Hippocampal formation (tissue), 2 donors: Measurements from ENCODE around the gene TROAP.
"Not testable (repeated sequence)": the region's sequence is repeated elsewhere in the genome, so short reads cannot be mapped to it uniquely, and the experiment has no call there.

Source experiments
- DNase-seq, 2 donors: peaks; one replicate each; lab custom pipeline; 2025; lab: John Stamatoyannopoulos, UW

TROAP gene

GRCh38 chr12:49367381-49368239, 44.6 kb downstream of the TROAP start, which contains the start of gene SPATS2:
SPATS2 (plus strand) TSS chr12:49367462; CDS start chr12:49461013, 93,551 bp downstream.
- DNase-seq: no peak

GRCh38 chr12:49368240-49368600, 45.2 kb downstream of the TROAP start:
- no peak for DNase-seq

GRCh38 chr12:49369411-49370145, 46.5 kb downstream of the TROAP start:
- no peak for DNase-seq

GRCh38 chr12:49370539-49370938, 47.5 kb downstream of the TROAP start:
- no peak for DNase-seq

GRCh38 chr12:49375406-49375805, 52.4 kb downstream of the TROAP start:
- no peak for DNase-seq

GRCh38 chr12:49377386-49377785, 54.3 kb downstream of the TROAP start:
- no peak for DNase-seq

GRCh38 chr12:49380184-49380583, 57.1 kb downstream of the TROAP start:
- DNase-seq: not testable (repeated sequence)
